Measurements from ENCODE around the gene TNFRSF1A.
A peak's percentile ranks its signal among the peaks of the same experiment; 100 is the strongest.

Gene TNFRSF1A

GRCh38 chr12:6318440-6318879, 23.4 kb downstream of the TNFRSF1A start:
- H3K4me3 ChIP-seq (ENCODE audit: low read depth, low read length) = no peak overlapping the region
- H2AFZ ChIP-seq (ENCODE audit: low read length, unreplicated experiment) = no peak overlapping the region
- H3K79me2 ChIP-seq (ENCODE audit: control insufficient read depth, insufficient read depth, low read length, unreplicated experiment) = no peaks in the 10 kb centered on the region
- H3K4me1 ChIP-seq (ENCODE audit: control insufficient read depth, insufficient read depth, low read length, unreplicated experiment) = peaks cover 15% of the 10 kb centered on the region
- no peaks in the 10 kb centered on the region for H3K27me3 ChIP-seq (ENCODE audit: insufficient read depth, low read length)
- H3K36me3 ChIP-seq (ENCODE audit: insufficient read depth, low read length) = no peaks in the 10 kb centered on the region
- H3K27ac ChIP-seq (ENCODE audit: low read depth, low read length) = no peak overlapping the region

- Histone ChIP-seq H3K4me1 (ENCODE audit: control insufficient read depth, insufficient read depth, low read length, unreplicated experiment) (peaks cover 17% of the 10 kb centered on the region), H3K27ac (ENCODE audit: low read depth, low read length) (no peak overlapping the region), H3K79me2 (ENCODE audit: control insufficient read depth, insufficient read depth, low read length, unreplicated experiment) (no peaks in the 10 kb centered on the region), H3K4me3 (ENCODE audit: low read depth, low read length) (no peak overlapping the region), H3K36me3 (ENCODE audit: insufficient read depth, low read length) (no peaks in the 10 kb centered on the region), H2AFZ (ENCODE audit: low read length, unreplicated experiment) (no peak overlapping the region), H3K27me3 (ENCODE audit: insufficient read depth, low read length) (no peaks in the 10 kb centered on the region)
These were observed 24.0 kb downstream of the TNFRSF1A start for GRCh38 chr12:6317693-6318439.

- H3K79me2 ChIP-seq (ENCODE audit: control insufficient read depth, insufficient read depth, low read length, unreplicated experiment) = no peaks in the 10 kb centered on the region
- no peaks in the 10 kb centered on the region for H3K27me3 ChIP-seq (ENCODE audit: insufficient read depth, low read length)
- no peaks in the 10 kb centered on the region for H3K36me3 ChIP-seq (ENCODE audit: insufficient read depth, low read length)
- no peak overlapping the region for H3K4me3 ChIP-seq (ENCODE audit: low read depth, low read length)
- H3K4me1 ChIP-seq (ENCODE audit: control insufficient read depth, insufficient read depth, low read length, unreplicated experiment) = peaks cover 23% of the 10 kb centered on the region
- no peak overlapping the region for H3K27ac ChIP-seq (ENCODE audit: low read depth, low read length)
- H2AFZ ChIP-seq (ENCODE audit: low read length, unreplicated experiment) = no peak overlapping the region
These were observed 24.8 kb downstream of the TNFRSF1A start for GRCh38 chr12:6316921-6317692.

- Histone ChIP-seq H3K4me3 (ENCODE audit: low read depth, low read length) (no peak overlapping the region), H3K27me3 (ENCODE audit: insufficient read depth, low read length) (peaks cover 5% of the 10 kb centered on the region), H3K36me3 (ENCODE audit: insufficient read depth, low read length) (no peaks in the 10 kb centered on the region), H2AFZ (ENCODE audit: low read length, unreplicated experiment) (no peak overlapping the region), H3K4me1 (ENCODE audit: control insufficient read depth, insufficient read depth, low read length, unreplicated experiment) (peaks cover 25% of the 10 kb centered on the region), H3K79me2 (ENCODE audit: control insufficient read depth, insufficient read depth, low read length, unreplicated experiment) (no peaks in the 10 kb centered on the region), H3K27ac (ENCODE audit: low read depth, low read length) (no peak overlapping the region)
These were observed 25.9 kb downstream of the TNFRSF1A start for GRCh38 chr12:6315704-6316597.

GRCh38 chr12:6315184-6315583, 26.7 kb downstream of the TNFRSF1A start:
- no peaks in the 10 kb centered on the region for H3K36me3 ChIP-seq (ENCODE audit: insufficient read depth, low read length)
- no peaks in the 10 kb centered on the region for H3K79me2 ChIP-seq (ENCODE audit: control insufficient read depth, insufficient read depth, low read length, unreplicated experiment)
- H3K27me3 ChIP-seq (ENCODE audit: insufficient read depth, low read length) = peaks cover 13% of the 10 kb centered on the region
- no peak overlapping the region for H3K27ac ChIP-seq (ENCODE audit: low read depth, low read length)
- H2AFZ ChIP-seq (ENCODE audit: low read length, unreplicated experiment) = no peak overlapping the region
- H3K4me1 ChIP-seq (ENCODE audit: control insufficient read depth, insufficient read depth, low read length, unreplicated experiment) = peaks cover 25% of the 10 kb centered on the region
- H3K4me3 ChIP-seq (ENCODE audit: low read depth, low read length) = no peak overlapping the region

- Histone ChIP-seq H3K36me3 (ENCODE audit: insufficient read depth, low read length) (no peaks in the 10 kb centered on the region), H3K79me2 (ENCODE audit: control insufficient read depth, insufficient read depth, low read length, unreplicated experiment) (no peaks in the 10 kb centered on the region), H3K4me3 (ENCODE audit: low read depth, low read length) (no peak overlapping the region), H3K27ac (ENCODE audit: low read depth, low read length) (no peak overlapping the region), H3K4me1 (ENCODE audit: control insufficient read depth, insufficient read depth, low read length, unreplicated experiment) (peaks cover 25% of the 10 kb centered on the region), H3K27me3 (ENCODE audit: insufficient read depth, low read length) (peaks cover 17% of the 10 kb centered on the region), H2AFZ (ENCODE audit: low read length, unreplicated experiment) (no peak overlapping the region)
These were observed 27.1 kb downstream of the TNFRSF1A start for GRCh38 chr12:6314776-6315175.

GRCh38 chr12:6313326-6313940, 28.4 kb downstream of the TNFRSF1A start:
- peaks cover 17% of the 10 kb centered on the region for H3K27me3 ChIP-seq (ENCODE audit: insufficient read depth, low read length)
- no peaks in the 10 kb centered on the region for H3K79me2 ChIP-seq (ENCODE audit: control insufficient read depth, insufficient read depth, low read length, unreplicated experiment)
- H3K4me1 ChIP-seq (ENCODE audit: control insufficient read depth, insufficient read depth, low read length, unreplicated experiment) = peaks cover 25% of the 10 kb centered on the region
- H3K27ac ChIP-seq (ENCODE audit: low read depth, low read length) = no peak overlapping the region
- H2AFZ ChIP-seq (ENCODE audit: low read length, unreplicated experiment) = no peak overlapping the region
- H3K36me3 ChIP-seq (ENCODE audit: insufficient read depth, low read length) = no peaks in the 10 kb centered on the region
- H3K4me3 ChIP-seq (ENCODE audit: low read depth, low read length) = no peak overlapping the region

GRCh38 chr12:6312529-6313325, 29.1 kb downstream of the TNFRSF1A start:
- Histone ChIP-seq H3K27ac (ENCODE audit: low read depth, low read length) (peak overlapping the region; percentile 35; the same call in 1 of the 2 replicates), H3K79me2 (ENCODE audit: control insufficient read depth, insufficient read depth, low read length, unreplicated experiment) (no peaks in the 10 kb centered on the region), H3K27me3 (ENCODE audit: insufficient read depth, low read length) (peaks cover 17% of the 10 kb centered on the region), H3K4me1 (ENCODE audit: control insufficient read depth, insufficient read depth, low read length, unreplicated experiment) (peaks cover 25% of the 10 kb centered on the region), H3K36me3 (ENCODE audit: insufficient read depth, low read length) (no peaks in the 10 kb centered on the region), H3K4me3 (ENCODE audit: low read depth, low read length) (no peak overlapping the region), H2AFZ (ENCODE audit: low read length, unreplicated experiment) (no peak overlapping the region)

GRCh38 chr12:6311822-6312528, 29.9 kb downstream of the TNFRSF1A start:
- Histone ChIP-seq H3K4me1 (ENCODE audit: control insufficient read depth, insufficient read depth, low read length, unreplicated experiment) (peaks cover 25% of the 10 kb centered on the region), H3K27me3 (ENCODE audit: insufficient read depth, low read length) (peaks cover 17% of the 10 kb centered on the region), H3K36me3 (ENCODE audit: insufficient read depth, low read length) (no peaks in the 10 kb centered on the region), H3K79me2 (ENCODE audit: control insufficient read depth, insufficient read depth, low read length, unreplicated experiment) (no peaks in the 10 kb centered on the region), H2AFZ (ENCODE audit: low read length, unreplicated experiment) (no peak overlapping the region), H3K4me3 (ENCODE audit: low read depth, low read length) (no peak overlapping the region), H3K27ac (ENCODE audit: low read depth, low read length) (no peak overlapping the region)
